Testis (tissue), 2 donors: ENCODE results near the gene DHFR.

Source experiments
- CTCF ChIP-seq, 3 experiments: fragments of 450-650 bp in 2 of 3; fragments of 200-600 bp in 1 of 3; sonication (generic) in 1 of 3; IDR thresholded peaks; one replicate each; pipeline ENCODE4 v1.5.1; 2016 to 2019; ENCODE audit warnings: antibody characterized with exemption in 3 of 3, mild to moderate bottlenecking in 2 of 3, moderate library complexity in 1 of 3
- POLR2A ChIP-seq: fragments of 450-650 bp; IDR thresholded peaks from one replicate; pipeline ENCODE4 v1.6.1; 2017; ENCODE audit warnings: antibody characterized with exemption, mild to moderate bottlenecking, moderate library complexity

DNA sequence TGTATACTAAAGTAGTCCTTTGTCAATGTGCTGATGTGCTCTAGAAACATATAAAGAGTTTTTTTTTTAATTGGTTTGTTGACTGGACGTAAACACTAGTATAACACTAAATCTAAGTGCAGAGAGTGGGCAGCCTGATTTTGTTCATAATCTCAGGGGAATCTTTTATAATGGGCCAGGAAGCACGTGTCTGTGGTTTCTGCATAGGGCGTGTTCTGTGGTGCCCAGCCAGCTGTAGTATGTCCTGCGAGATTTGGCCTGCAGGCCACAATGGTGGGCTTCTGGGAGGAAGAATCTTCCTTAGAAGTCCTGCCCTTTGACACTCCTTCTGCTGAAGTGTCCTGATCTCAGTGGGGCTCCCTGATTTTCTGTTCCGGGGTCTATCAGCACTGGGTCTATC is 49.0 kb upstream of the DHFR start:
- TF ChIP-seq CTCF (IDR thresholded peaks at IDR 0.05), result no peak
- no peak for TF ChIP-seq POLR2A
